Fibroblast of lung (primary cell): ENCODE data around the gene TBC1D2B. TPM values are rescaled to one million over a fixed set of nuclear protein-coding genes. Genes with fewer than 3 reads are reported as not detected.
"Not testable (repeated sequence)": the region's sequence is repeated elsewhere in the genome, so short reads cannot be mapped to it uniquely, and the experiment has no call there.

ENCODE experiments used
- DNase-seq, 2 donors: peaks; one replicate each; pipeline versions ENCODE4 v3.0.0 to v3.0.0-alpha.2; 2010; ENCODE audit warnings: low read depth in 2 of 2
- H2AFZ ChIP-seq: 2 replicates; pipeline ENCODE4 v1.5.1; 2012; ENCODE audit warnings: low read length, control low read depth, inconsistent platforms
- H3K27ac ChIP-seq: 2 replicates; pipeline ENCODE4 v1.5.1; 2011; ENCODE audit warnings: low read length, control low read depth; ENCODE audit not compliant: insufficient read depth
- H3K27me3 ChIP-seq: 2 replicates; pipeline ENCODE4 v1.5.1; 2011; ENCODE audit warnings: mild to moderate bottlenecking, low read length; ENCODE audit not compliant: control insufficient read depth, insufficient read depth
- H3K36me3 ChIP-seq: 2 replicates; pipeline ENCODE4 v1.5.1; 2011; ENCODE audit warnings: low read length; ENCODE audit not compliant: control insufficient read depth, insufficient read depth
- H3K4me1 ChIP-seq: 2 replicates; pipeline ENCODE4 v1.5.1; 2011; ENCODE audit warnings: low read length; ENCODE audit not compliant: control insufficient read depth, insufficient read depth; ENCODE audit errors: extremely low read depth
- H3K4me2 ChIP-seq: 2 replicates; pipeline ENCODE4 v1.5.1; 2011; ENCODE audit warnings: low read length, control low read depth; ENCODE audit not compliant: insufficient read depth; ENCODE audit errors: extremely low read depth
- H3K4me3 ChIP-seq, 4 experiments: fragments of 200-600 bp in 1 of 4; sonication (generic) in 1 of 4; replicated peaks in 1 of 4; 2 replicates each; pipeline ENCODE4 v1.5.1; 2011 to 2016; ENCODE audit warnings: low read length in 4 of 4, low read depth in 3 of 4, mild to moderate bottlenecking in 3 of 4, control low read depth in 2 of 4, inconsistent platforms in 1 of 4, mixed read lengths in 1 of 4; ENCODE audit not compliant: insufficient read depth in 1 of 4; ENCODE audit errors: control extremely low read depth in 1 of 4
- H3K79me2 ChIP-seq: 2 replicates; pipeline ENCODE4 v1.5.1; 2012; ENCODE audit warnings: mild to moderate bottlenecking, low read length, inconsistent platforms; ENCODE audit not compliant: control insufficient read depth, insufficient read depth
- H3K9ac ChIP-seq: 2 replicates; pipeline ENCODE4 v1.5.1; 2011; ENCODE audit warnings: mild to moderate bottlenecking, low read length, control low read depth; ENCODE audit not compliant: insufficient read depth
- H3K9me3 ChIP-seq: 2 replicates; pipeline ENCODE4 v1.5.1; 2012; ENCODE audit warnings: low read depth, low read length; ENCODE audit not compliant: control insufficient read depth, insufficient read depth
- H4K20me1 ChIP-seq: 2 replicates; pipeline ENCODE4 v1.5.1; 2011; ENCODE audit warnings: low read length; ENCODE audit not compliant: control insufficient read depth, insufficient read depth; ENCODE audit errors: extremely low read depth
- EZH2 ChIP-seq: IDR thresholded peaks from 2 replicates; pipeline ENCODE4 v1.5.1; 2012; ENCODE audit warnings: low read length, control low read depth, mild to moderate bottlenecking; ENCODE audit errors: missing control alignments
- polyA plus RNA-seq, 2 donors: library from polyadenylated mRNA; depleted of rRNA in 1 of 2; stranded (reverse) in 1 of 2; unstranded in 1 of 2; fragments of >200 nt; gene quantifications; 2 replicates each; pipeline ENCODE4 v1.2.1, GENCODE V29; 2011 to 2012; ENCODE audit warnings: missing spikeins in 1 of 2
- total RNA-seq: library from RNA; depleted of rRNA; stranded (reverse); fragments of >200 nt; gene quantifications from 2 replicates; pipeline ENCODE4 v1.2.1, GENCODE V29; 2014
- TF ChIP-seq, protein P1 (sequence below), 2 donors: IDR thresholded peaks in 1 of 2; conservative IDR thresholded peaks in 1 of 2; 1 replicate in 1 of 2; 2 replicates in 1 of 2; pipeline ENCODE4 v1.5.1; 2011 to 2012; ENCODE audit warnings: low read length in 2 of 2, control low read depth in 1 of 2, inconsistent platforms in 1 of 2, low read depth in 1 of 2, mild to moderate bottlenecking in 1 of 2

TBC1D2B gene
- total and polyA plus RNA-seq, 2 donors (not counting 1 experiment from before 2014, with no cell fraction given): 49.4 to 73.3 TPM

DNA sequence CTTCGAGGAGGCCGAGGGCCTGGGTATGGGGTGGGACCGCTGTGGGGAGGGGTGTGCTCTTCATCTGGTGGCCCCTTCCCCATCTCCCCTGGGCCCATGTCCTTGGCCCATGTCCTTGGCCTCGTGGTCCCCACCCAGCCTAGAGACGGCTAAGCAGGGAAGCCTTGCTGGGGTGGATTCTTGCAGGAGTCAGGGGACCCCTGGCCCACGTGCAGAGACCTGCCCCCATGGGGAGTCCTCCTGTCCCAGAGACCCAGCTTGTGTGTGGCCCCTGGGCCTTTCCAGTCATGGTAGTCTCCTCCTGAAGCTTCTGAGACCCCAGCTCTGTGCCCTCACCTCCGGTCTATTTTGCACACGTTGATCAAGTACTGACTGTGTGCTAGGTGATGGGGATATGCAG lies 97.4 kb downstream of the TBC1D2B start:
- no peaks in the 10 kb centered on the region for H4K20me1 ChIP-seq
- TF ChIP-seq, protein P1, sequence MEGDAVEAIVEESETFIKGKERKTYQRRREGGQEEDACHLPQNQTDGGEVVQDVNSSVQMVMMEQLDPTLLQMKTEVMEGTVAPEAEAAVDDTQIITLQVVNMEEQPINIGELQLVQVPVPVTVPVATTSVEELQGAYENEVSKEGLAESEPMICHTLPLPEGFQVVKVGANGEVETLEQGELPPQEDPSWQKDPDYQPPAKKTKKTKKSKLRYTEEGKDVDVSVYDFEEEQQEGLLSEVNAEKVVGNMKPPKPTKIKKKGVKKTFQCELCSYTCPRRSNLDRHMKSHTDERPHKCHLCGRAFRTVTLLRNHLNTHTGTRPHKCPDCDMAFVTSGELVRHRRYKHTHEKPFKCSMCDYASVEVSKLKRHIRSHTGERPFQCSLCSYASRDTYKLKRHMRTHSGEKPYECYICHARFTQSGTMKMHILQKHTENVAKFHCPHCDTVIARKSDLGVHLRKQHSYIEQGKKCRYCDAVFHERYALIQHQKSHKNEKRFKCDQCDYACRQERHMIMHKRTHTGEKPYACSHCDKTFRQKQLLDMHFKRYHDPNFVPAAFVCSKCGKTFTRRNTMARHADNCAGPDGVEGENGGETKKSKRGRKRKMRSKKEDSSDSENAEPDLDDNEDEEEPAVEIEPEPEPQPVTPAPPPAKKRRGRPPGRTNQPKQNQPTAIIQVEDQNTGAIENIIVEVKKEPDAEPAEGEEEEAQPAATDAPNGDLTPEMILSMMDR (conservative IDR thresholded peaks at IDR 0.05 in 1 of 2, IDR thresholded peaks at IDR 0.05 in 1 of 2; ENCODE audit: low read depth in 1 of 2, low read length in 2 of 2): no peak
- TF ChIP-seq EZH2: no peak
- H3K9me3 ChIP-seq: no peaks in the 10 kb centered on the region
- peaks cover under 1% of the 10 kb centered on the region for H3K4me1 ChIP-seq
- H3K36me3 ChIP-seq: no peaks in the 10 kb centered on the region
- H3K27me3 ChIP-seq: no peaks in the 10 kb centered on the region
- H3K79me2 ChIP-seq: no peaks in the 10 kb centered on the region
- H3K4me2 ChIP-seq: no peak overlapping the region
- no peak overlapping the region for H3K27ac ChIP-seq
- no peak overlapping the region for H2AFZ ChIP-seq
- no peak for DNase-seq
- H3K9ac ChIP-seq: no peak overlapping the region
- H3K4me3 ChIP-seq: no peak overlapping the region

DNA sequence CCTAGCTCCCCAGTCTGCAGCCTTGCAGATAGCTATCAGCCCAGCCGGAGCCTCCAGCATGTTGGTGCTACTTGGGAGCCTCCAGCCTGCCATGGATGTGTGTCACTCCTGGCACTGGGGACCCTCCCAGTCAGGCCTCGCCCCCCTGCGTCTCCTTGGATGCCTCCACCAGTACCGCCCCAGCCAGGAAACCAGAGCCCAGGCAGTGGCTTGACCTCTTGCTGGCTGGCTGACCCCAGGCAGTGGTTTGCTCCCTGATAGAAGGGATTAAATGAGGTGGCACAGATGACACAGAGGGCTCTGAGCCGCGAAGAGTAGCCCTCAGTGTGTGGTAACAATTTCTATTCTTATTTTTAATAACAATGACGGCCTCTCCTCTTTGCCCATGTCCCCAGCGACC lies 98.4 kb downstream of the TBC1D2B start:
- not testable (repeated sequence) for H3K4me1 ChIP-seq, H3K27me3 ChIP-seq, H3K79me2 ChIP-seq, H3K4me3 ChIP-seq, H3K36me3 ChIP-seq, H3K27ac ChIP-seq, H2AFZ ChIP-seq, H3K4me2 ChIP-seq, DNase-seq, H4K20me1 ChIP-seq, H3K9ac ChIP-seq, H3K9me3 ChIP-seq

DNA sequence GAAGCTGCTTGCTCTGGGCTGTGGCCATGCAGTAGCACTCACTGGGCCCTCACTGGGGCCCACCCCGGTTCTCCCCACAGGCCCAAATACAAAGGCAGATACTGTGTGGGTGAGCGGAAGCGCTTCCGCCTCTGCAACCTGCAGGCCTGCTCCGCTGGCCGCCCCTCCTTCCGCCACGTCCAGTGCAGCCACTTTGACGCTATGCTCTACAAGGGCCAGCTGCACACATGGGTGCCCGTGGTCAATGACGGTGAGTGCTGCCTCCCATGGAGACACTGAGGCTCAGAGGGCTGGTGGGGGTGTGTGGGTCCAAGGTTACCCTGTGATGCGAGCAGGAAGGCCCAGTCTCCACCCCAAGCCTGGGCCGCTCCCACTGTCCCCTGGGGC lies 98.8 kb downstream of the TBC1D2B start:
- H2AFZ ChIP-seq, H3K9me3 ChIP-seq, H3K27me3 ChIP-seq, H3K9ac ChIP-seq, H3K36me3 ChIP-seq, H3K79me2 ChIP-seq, H3K27ac ChIP-seq, H3K4me1 ChIP-seq, H3K4me2 ChIP-seq, H3K4me3 ChIP-seq, H4K20me1 ChIP-seq, DNase-seq: not testable (repeated sequence)

DNA sequence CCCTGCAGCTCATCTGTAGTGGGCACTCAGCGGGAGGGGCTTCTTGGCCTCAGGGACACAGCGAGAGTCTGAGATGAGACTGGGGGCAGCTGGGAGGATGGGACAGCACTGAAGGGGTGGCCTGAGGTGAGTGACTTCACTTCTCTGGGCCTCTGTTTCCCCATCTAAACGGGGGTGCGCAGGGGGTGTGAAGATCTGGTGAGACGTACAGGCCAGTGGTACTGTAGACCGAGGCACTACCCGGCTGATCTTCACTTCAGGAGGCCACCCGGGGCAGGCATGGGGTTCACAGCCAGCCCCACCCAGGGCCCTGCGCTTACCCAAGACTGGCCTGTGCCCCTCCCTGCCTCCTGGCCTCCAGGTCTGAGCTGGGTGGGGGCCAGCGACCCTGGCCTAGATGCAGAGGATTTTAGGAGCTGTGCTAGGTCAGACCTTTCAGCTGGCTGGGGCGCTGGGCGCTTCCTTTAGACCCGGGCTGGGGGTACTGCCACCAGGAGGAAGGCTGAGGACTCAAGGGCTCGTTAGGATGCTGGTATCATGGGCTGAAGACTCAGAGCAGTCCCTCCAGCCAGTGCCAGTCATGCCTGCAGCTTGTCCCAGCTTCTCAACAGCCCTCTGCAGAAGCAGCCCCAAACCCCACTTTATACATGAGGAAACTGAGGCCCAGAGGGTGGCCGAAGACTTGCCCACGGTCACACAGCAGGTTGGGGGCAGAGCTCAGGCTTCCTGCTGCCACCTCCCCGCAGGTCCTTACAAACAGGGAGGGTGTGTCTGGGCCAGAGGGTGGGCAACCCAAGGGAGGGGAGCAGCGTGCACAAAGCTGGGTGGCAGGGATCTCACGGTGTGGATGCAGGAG lies 99.4 kb downstream of the TBC1D2B start:
- not testable (repeated sequence) for H3K36me3 ChIP-seq, H3K4me1 ChIP-seq, DNase-seq, H3K4me3 ChIP-seq, H3K4me2 ChIP-seq, H3K27me3 ChIP-seq, H3K9me3 ChIP-seq, H3K79me2 ChIP-seq, H4K20me1 ChIP-seq, H3K27ac ChIP-seq, H3K9ac ChIP-seq, H2AFZ ChIP-seq

DNA sequence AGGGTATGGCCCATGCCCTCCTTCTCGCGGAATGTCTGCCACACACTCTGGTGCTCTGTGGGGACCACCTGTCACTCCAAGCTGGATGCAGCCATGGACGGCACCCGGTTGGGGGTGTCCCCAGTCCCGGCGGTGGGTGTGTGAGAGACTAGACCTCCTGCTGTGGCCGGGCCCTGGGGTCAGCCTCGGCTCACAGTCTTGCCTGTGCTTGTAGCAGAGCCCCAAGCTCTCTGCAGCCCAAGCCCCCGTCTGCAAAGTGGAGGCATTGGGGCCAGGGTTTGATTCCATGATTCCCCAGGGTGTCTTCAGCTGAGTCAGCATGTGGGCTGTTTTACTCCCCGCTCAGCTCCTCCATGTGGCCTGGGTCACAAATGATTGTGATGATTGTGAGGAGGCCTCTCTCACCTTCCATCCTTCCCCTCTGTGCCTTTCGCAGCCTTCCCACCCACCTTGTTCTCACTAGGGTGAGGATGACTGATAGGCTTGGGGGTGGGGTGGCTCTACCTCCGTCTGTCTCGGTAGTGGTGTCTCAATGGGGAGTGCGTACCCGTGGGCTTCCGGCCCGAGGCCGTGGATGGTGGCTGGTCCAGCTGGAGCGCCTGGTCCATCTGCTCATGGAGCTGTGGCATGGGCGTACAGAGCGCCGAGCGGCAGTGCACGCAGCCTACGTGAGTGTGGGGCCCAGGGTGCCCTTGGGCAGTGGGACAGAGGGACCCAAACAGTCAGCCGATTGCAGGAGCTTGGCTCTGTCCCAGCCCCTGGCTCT lies 100.6 kb downstream of the TBC1D2B start:
- not testable (repeated sequence) for H3K4me2 ChIP-seq, H4K20me1 ChIP-seq, H3K9ac ChIP-seq, H2AFZ ChIP-seq, H3K79me2 ChIP-seq, DNase-seq, H3K27me3 ChIP-seq, H3K9me3 ChIP-seq, H3K27ac ChIP-seq, H3K4me3 ChIP-seq, H3K4me1 ChIP-seq, H3K36me3 ChIP-seq

DNA sequence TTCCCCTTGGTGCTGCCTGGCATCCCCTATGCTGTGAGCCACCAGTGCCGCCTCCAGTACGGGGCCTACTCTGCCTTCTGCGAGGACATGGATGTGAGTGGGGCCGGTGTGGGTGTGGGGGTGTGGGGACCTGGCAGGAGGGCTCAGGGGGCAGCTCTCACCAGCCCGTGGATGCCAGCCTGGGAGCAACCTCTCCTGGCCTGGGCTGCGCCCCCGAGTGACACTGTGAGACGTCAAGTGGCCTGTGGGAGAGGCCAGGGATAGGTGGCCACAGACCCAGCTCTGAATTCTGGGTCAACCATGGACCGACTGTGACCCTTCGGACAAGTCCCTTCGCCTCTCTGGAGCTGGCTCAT lies 101.4 kb downstream of the TBC1D2B start:
- H4K20me1 ChIP-seq, H3K27me3 ChIP-seq, H2AFZ ChIP-seq, H3K4me3 ChIP-seq, H3K4me1 ChIP-seq, H3K4me2 ChIP-seq, DNase-seq, H3K9me3 ChIP-seq, H3K79me2 ChIP-seq, H3K9ac ChIP-seq, H3K27ac ChIP-seq, H3K36me3 ChIP-seq: not testable (repeated sequence)
